Measurements from ENCODE around the gene MERTK.
"Not testable (repeated sequence)": the region's sequence is repeated elsewhere in the genome, so short reads cannot be mapped to it uniquely, and the experiment has no call there.

DNA sequence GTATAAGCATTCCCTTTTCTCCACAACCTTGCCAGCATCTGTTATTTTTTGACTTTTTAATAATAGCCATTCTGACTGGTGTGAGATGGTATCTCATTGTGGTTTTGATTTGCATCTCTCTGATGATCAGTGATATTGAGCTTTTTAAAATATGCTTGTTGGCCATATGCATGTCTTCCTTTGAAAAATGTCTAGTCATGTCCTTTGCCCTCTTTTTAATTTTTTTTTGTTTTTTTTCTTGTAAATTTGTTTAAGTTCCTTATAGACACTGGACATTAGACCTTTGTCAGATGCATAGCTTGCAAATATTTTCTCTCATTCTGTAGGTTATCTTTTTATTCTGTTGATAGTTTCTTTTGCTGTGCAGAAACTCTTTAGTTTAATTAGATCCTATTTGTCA lies 171.4 kb downstream of the MERTK start:
- TF ChIP-seq, protein P1, sequence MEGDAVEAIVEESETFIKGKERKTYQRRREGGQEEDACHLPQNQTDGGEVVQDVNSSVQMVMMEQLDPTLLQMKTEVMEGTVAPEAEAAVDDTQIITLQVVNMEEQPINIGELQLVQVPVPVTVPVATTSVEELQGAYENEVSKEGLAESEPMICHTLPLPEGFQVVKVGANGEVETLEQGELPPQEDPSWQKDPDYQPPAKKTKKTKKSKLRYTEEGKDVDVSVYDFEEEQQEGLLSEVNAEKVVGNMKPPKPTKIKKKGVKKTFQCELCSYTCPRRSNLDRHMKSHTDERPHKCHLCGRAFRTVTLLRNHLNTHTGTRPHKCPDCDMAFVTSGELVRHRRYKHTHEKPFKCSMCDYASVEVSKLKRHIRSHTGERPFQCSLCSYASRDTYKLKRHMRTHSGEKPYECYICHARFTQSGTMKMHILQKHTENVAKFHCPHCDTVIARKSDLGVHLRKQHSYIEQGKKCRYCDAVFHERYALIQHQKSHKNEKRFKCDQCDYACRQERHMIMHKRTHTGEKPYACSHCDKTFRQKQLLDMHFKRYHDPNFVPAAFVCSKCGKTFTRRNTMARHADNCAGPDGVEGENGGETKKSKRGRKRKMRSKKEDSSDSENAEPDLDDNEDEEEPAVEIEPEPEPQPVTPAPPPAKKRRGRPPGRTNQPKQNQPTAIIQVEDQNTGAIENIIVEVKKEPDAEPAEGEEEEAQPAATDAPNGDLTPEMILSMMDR (IDR thresholded peaks at IDR 0.05): not testable (repeated sequence)
- TF ChIP-seq POLR2A (IDR thresholded peaks at IDR 0.05): not testable (repeated sequence)
